Astrocyte of the hippocampus (primary cell): ENCODE results near the gene SHANK2.

Source experiments
- DNase-seq: peaks from one replicate; pipeline ENCODE4 v3.0.0; 2011; ENCODE audit warnings: low read depth, low spot score

SHANK2 gene

GRCh38 chr11:71269603-71270511 lies 17.5 kb upstream of the SHANK2 start:
- peak; percentile 29 for DNase-seq

DNA sequence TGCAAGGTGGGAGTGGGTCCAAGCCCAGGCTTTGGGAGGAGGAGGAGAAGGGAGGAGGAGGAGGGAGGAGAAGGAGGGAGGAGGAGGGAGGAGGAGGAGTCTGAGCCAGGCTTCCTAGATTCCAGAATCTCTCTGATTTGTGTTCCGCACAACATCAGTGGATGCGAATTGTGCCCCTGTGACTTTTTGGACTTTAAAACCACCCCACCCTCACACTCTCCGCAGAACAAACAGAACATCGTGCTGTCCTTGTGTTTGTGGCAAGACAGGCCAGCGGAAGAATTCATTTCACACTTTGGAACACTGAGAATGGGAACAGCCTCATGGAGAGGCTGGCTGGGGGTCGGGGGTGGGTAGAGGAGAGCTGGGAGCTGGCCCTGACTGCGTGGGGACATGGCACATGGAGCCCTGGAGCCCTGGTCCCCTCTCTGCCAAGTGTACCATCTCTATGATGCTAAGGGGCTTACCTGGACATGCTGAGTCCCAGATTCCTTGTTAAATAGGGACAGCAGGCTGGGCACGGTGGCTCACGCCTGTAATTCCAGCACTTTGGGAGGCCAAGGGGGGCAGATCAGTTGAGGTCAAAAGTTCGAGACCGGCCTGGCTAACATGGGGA lies 16.4 kb upstream of the SHANK2 start:
- DNase-seq, result no peak

DNA sequence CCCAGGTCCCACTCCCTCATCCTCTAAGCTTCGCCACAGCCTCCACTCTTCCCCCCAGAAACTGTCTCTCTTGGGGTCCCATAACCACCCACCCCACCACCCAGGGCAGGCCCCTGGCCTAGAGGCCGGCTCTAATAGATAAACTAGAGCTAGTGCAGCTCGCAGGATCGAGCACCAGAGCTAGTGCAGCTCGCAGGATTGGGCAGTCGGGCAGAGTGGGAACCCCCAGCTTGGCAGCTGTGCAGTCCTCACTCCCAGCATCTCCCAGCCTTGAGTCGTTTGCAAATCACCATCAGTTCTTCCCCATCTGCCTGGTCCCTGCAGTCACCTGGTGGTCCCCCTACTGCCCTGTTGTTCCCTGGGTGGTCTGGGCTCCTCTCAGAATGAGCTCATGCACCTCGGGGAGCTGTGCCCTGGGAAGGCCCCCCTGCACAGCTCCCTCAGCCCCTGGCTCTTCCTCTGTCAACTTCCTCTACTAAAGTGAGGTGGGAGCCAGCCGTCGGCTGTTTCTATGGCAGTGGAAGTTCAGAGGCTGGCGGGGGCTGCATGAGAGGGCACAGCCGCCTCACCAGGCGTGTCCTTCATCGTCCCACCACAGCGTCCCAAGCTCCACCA lies 15.5 kb upstream of the SHANK2 start:
- no peak for DNase-seq

- DNase-seq, result no peak
Observed at GRCh38 chr11:71266114-71266833, 13.9 kb upstream of the SHANK2 start.

DNA sequence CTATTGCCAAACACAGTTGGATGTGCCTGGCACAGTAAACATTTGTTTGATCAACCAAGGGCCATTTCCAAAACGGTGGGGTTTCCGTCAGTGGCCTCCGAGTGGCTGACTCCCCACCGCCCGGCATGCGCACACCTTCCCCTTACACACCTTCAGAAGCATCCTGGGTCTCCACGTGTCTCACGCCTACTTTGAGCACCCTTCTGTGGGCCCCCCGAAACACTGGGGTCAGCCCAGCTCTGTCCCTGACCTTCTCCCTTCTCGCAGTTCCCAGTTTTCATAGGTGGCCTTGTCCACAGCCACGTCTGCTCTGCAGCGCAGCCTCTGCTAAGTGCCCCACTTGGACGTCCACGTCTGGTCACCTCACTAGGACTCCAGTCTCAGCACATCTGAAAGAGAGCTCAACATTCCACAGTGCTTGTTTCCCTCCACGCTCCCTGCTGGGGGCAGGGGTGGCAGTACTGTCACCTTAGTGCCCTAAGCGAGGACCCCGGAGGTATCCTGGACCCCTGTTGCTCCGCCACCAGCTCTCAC lies 13.2 kb upstream of the SHANK2 start:
- no peak for DNase-seq

- DNase-seq, result peak; percentile 29
Observed at GRCh38 chr11:71263386-71263785, 11.0 kb upstream of the SHANK2 start.

DNA sequence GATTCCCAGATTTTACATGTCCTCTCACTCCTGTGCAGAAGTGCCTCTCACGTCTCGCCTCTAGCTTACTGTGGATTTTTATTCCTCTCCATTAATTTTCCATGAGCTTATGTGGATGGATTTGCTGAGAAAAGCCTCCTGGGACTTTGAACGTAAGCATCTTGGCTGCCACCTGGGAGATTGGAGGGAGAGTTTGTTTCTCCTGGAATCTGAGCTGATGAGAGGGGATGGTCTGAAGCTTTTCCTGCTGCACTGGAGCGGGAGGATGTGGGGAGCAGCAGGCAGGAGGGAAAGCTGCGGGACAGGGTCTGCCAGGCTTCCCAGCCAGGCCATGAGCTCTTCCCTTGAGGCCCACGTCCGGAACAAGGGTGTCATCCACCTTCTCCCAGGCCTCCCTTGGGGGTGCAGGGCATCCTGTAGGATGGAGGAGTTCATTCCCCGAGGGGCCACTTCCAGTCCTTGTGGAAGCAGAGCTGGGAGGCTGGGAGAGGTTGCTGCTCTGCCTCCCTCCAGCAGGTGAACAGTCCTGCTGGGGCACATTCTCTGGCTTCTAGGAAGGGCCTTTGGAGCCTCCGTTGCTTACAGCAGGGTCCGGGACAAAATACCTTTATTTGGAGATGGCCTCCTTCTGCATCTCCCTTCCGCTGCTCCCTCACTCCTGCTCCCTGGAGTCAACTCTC lies 3.6 kb upstream of the SHANK2 start:
- no peak for DNase-seq

GRCh38 chr11:71255323-71255722 lies 2.9 kb upstream of the SHANK2 start:
- DNase-seq, result no peak

DNA sequence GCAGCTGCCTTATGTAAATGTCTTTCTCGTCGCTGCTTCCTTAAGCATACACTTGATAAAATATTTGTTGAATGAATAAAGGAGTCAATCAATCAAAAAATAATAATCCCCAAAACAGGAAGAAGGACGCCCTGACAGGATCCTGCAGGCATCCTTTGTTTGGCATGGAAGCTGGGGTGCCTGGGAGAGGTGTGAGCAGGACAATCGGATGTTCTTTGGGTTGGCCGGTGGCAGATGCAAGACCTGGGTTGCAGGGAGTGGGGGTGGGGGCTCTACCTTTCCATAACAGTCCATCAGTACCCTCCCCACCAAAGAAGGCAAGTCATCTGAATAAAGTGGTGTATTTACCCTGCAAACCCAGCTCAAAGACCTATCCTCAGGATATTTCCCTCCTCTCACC lies 1.4 kb upstream of the SHANK2 start:
- no peak for DNase-seq

DNA sequence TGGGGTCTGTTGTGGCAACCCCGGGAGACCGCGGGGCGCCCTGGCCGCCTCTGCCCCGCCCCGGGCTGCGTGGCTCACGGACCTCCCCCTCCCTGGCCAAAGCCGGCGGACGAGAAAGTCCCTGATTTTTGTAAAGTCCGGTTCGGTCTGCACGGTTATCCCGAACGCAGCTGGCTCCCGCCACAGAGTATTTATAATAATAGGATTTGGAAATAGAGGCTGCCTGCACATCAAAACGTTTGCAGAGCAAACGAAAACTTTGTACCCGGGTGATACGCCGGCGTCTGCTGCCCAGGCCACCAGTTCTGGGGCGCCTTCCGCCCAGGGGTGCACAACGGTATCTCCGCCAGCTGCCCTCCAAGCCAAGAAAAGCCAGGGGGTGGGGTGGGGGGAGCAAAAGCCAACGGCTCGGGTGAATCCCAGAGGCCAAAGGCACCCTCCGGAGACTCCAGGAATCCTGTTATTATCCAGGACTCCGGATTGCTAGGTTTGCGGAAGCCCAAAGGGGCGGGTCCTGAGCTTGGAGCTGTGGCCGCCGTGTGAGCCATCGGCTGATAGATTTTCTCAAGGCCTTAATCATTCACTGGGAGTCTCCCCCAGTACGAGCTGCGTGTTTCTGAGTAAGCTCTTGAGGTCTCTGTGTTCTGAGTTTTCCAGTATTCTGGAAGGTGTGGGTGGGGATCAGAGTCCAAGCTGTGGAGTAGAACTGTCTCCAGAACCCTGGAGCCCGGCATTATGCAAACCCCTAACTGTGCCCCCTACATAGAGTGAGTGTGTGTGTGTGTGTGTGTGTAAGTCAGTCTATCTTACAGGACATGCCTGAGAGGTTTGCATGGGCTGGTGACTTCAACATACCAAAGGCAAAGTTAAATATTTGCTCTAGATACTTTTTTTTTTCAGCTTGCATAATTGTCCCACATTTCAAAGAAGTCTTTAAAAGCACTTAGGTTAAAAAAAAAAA lies 673 bp upstream of the SHANK2 start:
- peak; percentile 55 for DNase-seq

- DNase-seq, result peak; percentile 50
Observed at GRCh38 chr11:71251761-71252268, 562 bp downstream of the SHANK2 start.

GRCh38 chr11:71251151-71251721 lies 1.1 kb downstream of the SHANK2 start:
- peak; percentile 58 for DNase-seq

- no peak for DNase-seq
Observed at GRCh38 chr11:71250523-71251150, 1.7 kb downstream of the SHANK2 start.

DNA sequence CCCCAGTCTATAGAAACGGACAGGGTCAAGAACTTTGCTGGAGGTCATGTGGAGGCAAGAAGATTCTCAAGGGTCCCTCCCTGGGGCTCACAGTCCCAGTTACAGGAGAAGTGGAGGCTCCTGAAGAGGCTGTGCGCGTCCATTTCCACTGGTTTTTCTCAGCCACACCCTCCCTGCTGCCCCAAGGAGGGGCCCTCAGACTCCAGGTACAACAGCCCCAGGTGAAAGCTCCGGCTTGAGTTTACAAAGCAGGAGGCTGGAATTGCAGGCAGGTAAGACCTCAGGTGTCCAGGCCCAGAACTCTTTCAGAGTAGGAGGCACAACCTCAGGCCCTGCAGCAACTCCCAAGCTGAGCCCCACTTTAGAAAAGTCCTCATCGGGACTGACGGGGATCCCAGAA lies 3.1 kb downstream of the SHANK2 start:
- DNase-seq, result no peak

DNA sequence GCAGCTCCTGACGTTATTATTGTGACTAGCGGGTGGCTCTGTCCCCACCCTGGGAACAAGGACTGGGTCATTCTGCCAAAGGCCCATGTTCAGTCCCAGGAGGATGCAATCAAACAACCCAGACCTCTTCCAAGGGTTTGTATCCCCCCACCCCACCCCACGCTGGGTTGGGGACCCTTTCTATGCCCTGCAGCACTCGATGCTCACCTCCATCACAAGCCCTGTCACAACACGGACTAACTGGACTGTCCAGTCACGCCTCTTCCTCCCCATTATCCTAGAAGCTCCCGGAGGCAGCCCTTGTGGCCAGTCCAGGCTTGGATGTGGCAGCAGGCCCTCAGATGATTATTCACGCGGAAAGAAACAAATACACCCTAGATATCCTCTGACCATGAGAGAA lies 3.7 kb downstream of the SHANK2 start:
- no peak for DNase-seq

DNA sequence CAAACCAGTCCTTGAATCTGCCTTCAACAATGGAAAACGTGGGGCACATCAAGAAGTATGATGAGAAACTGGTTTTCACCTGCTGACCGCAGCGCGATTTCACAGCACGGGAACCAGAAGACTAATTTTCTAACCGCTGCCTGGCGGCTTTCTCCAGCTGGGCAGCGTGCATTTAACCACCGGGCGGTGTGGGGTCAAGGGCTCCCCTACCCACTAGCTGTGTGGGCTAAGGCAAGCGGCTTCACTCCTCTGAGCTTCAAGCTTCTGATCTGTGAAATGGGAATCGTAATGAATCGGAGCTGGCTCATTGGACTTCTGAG lies 4.2 kb downstream of the SHANK2 start:
- no peak for DNase-seq

DNA sequence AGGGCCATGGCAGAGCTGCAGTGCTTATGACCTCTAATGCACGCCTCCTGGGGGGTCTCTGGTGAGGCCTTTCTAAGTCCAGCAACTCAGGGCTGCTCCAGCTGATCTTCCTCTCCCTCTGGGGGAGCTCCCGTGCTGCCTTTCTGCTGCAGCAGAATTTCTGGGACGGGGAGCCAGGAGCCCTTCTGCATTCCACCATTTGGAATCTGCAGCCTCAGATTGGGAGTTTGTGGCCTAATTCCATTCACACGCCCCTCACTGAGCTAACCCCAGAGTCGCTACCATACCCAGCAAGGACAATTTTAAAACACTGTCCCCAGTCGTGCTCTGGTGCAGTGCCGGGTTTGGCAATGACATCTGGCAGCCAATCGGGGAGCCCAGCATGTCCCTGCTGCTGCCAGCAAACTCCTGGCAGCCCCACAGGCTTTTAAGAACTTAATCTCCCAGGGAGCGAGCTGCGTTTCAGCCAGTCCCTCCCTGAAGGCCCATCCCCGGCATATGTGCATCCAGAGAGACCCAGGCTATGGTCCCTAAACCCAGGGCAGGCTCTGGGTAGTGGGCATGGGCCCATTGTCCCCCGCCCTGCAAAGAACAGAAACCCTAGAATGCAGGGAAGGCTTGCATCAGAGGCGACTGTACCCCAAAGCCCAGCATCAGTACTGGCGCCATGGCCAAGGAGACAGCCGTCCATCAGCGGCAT lies 4.7 kb downstream of the SHANK2 start:
- DNase-seq, result no peak

DNA sequence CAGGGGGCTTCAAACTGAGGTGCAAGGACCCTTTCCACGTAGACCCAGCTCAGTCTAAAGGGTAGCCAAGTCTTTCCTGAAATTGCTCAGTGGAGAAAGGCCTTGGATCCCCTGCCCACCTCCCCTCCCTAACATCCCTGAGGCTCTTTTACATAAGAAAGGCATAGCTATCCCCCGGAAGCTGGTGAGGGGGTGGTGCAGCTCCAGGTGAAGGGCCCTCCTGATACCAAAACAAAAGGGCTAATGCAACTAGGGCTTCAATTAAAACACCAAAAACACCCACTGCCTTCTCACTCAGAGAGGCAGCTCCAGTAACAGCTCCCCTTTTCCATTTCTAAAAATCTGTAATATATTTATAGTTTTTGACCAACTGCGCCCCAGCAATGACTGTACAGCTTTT lies 5.8 kb downstream of the SHANK2 start:
- DNase-seq, result no peak
